ENCODE measurements around the gene THSD4. TPM values are rescaled to one million over a fixed set of nuclear protein-coding genes. Genes with fewer than 3 reads are reported as not detected.

Gene THSD4
- polyA plus RNA-seq, 1 experiment: 18.8 TPM

- Histone ChIP-seq H3K36me3 (ENCODE audit: control insufficient read depth, insufficient read depth, low read length) (no peaks in the 10 kb centered on the region), H3K4me3 (ENCODE audit: low read depth, low read length) (no peak overlapping the region)
These were observed 234.1 kb downstream of the THSD4 start for GRCh38 chr15:71349336-71349735.

DNA sequence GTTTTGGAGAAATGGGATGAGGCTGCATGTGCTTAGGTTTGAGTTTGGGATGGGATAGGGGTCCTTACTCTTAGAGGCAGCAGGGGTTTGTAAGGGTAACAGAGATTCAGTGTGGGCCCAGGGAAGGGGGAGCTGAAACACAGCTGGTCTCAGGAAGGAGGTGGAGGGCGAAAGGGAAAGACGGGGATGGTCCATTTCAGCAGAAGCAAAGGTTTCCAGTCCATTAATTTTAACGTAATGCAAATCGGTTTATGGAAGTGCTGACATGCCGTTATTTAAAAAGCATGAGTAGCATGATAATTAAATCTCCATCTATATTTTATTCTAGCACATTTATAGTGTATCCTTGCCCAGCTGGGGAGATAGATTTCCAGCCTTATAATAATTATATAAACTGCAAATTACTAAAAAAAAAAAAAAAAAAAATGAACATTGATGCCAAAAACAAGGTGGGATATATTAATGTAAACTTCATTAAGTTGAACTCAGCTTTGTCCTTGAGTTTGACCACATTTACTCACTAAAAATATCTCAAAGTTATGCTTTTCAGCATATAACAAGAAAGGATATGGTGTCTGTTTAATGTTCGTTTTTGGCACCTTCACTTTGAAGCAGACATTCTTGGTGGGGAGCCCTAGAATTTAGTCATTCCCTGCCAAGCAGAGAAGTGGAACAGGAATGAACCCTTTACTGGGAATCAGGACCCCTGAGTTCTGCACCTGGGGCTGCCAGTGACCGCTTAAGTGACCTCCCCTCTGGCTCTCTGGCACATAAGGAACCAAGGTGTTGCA is 234.7 kb downstream of the THSD4 start:
- TF ChIP-seq, protein P1, sequence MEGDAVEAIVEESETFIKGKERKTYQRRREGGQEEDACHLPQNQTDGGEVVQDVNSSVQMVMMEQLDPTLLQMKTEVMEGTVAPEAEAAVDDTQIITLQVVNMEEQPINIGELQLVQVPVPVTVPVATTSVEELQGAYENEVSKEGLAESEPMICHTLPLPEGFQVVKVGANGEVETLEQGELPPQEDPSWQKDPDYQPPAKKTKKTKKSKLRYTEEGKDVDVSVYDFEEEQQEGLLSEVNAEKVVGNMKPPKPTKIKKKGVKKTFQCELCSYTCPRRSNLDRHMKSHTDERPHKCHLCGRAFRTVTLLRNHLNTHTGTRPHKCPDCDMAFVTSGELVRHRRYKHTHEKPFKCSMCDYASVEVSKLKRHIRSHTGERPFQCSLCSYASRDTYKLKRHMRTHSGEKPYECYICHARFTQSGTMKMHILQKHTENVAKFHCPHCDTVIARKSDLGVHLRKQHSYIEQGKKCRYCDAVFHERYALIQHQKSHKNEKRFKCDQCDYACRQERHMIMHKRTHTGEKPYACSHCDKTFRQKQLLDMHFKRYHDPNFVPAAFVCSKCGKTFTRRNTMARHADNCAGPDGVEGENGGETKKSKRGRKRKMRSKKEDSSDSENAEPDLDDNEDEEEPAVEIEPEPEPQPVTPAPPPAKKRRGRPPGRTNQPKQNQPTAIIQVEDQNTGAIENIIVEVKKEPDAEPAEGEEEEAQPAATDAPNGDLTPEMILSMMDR (IDR thresholded peaks at IDR 0.05; ENCODE audit: insufficient read depth, low read depth, low read length): no peak
- ChIA-PET CTCF (interaction anchor here (0.8 kb wide), 1 partner anchor 9 kb away, joined by 3 read pairs; no protein-coding TSS in a partner anchor), POLR2A (no interaction called here)
- H3K36me3 ChIP-seq (ENCODE audit: control insufficient read depth, insufficient read depth, low read length): no peaks in the 10 kb centered on the region
- no peak for DNase-seq (ENCODE audit: low read depth)
- no peak overlapping the region for H3K4me3 ChIP-seq (ENCODE audit: low read depth, low read length)
- no peaks in the 10 kb centered on the region for H3K27me3 ChIP-seq (ENCODE audit: control insufficient read depth, insufficient read depth, low read length)

More at GRCh38 chr15:71349336-71349735, 234.1 kb downstream of the THSD4 start:
- CTCF ChIA-PET: no interaction called here
- TF ChIP-seq, protein P1 (IDR thresholded peaks at IDR 0.05; ENCODE audit: insufficient read depth, low read depth, low read length): no peak
- no peak for DNase-seq (ENCODE audit: low read depth)
- POLR2A ChIA-PET: no interaction called here
- no peaks in the 10 kb centered on the region for H3K27me3 ChIP-seq (ENCODE audit: control insufficient read depth, insufficient read depth, low read length)

DNA sequence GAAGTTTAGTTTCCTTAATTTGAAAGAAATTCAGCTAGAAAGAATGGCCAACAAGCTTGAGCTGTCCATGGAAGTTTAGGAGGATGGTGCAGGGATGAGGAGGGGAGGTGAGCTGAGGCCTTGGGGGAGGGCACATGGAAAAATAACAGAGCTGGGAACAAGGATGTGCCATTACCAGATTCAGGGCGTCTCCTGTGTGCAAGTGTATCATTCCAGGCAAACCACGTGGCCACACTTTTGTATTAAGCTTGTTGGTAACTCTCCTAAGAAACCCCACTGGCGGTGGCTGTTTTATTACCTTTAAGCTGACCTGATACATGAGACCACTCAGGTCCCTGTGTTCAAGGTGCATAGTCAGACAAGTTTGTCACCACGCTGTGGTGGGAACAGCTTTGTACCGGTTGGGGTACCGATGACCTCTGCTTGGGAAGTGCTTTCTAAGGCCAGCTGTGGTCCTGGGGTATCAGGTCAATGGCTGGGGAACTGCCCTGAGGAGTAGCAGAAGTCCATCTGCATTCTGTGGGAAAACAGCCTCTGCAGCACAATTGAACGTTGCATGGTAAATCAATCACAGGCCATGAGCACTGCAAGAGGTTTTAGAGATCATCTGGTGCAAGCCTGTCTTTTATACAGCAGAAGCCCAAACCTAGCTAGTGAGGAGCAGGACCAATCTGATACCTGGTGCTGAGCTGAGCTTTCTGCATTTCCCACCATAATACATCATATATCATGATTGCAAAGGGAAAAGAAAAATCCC is 235.5 kb downstream of the THSD4 start:
- ChIA-PET CTCF (interaction anchor here (0.8 kb wide), 1 partner anchor 8 kb away, joined by 3 read pairs; no protein-coding TSS in a partner anchor), POLR2A (no interaction called here)
- no peak overlapping the region for H3K4me3 ChIP-seq (ENCODE audit: low read depth, low read length)
- H3K27me3 ChIP-seq (ENCODE audit: control insufficient read depth, insufficient read depth, low read length): no peaks in the 10 kb centered on the region
- H3K36me3 ChIP-seq (ENCODE audit: control insufficient read depth, insufficient read depth, low read length): peaks cover 1% of the 10 kb centered on the region
- TF ChIP-seq, protein P1 (IDR thresholded peaks at IDR 0.05; ENCODE audit: insufficient read depth, low read depth, low read length): no peak
- no peak for DNase-seq (ENCODE audit: low read depth)

DNA sequence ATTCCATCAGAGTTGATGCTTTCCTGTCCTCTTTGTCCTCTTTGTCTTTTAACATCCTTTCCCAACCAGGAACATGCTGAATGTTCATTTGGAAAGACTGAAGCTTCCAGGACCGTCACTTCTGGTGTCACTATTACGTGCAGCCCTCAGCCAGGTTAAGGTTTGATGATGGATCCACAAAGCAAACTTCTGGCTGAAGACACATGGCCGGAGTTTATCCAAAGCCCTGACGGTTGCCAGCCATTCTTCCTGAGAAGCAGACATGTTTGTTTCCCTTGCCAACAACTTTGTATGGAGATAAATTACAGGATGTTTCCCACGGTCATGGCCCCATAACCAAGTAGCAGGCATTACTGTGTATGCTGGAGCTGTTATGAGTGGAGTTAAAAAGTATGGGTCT is 236.9 kb downstream of the THSD4 start:
- ChIA-PET CTCF (no interaction called here), POLR2A (no interaction called here)
- Histone ChIP-seq H3K36me3 (ENCODE audit: control insufficient read depth, insufficient read depth, low read length) (peaks cover 1% of the 10 kb centered on the region), H3K27me3 (ENCODE audit: control insufficient read depth, insufficient read depth, low read length) (no peaks in the 10 kb centered on the region), H3K4me3 (ENCODE audit: low read depth, low read length) (no peak overlapping the region)
- TF ChIP-seq, protein P1 (IDR thresholded peaks at IDR 0.05; ENCODE audit: insufficient read depth, low read depth, low read length): no peak
- DNase-seq (ENCODE audit: low read depth): no peak

DNA sequence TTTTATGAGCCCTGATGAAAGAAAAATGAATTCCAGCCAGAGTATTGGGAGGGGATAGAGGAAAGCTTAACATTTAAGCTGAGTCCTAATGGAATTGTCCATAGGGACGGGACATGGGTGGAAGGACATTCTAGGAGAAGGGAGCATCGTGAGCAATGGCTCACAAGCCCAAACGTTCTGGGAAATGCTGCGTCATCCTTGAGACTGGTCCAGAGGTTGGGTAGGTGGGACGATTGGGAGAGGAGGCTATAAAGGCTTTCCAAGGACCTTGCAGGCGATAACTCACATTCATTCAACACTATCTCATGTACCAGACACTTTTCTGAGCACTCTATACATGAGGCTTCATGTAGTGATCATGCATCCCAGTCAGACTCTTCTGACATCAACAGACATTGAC is 237.5 kb downstream of the THSD4 start:
- ChIA-PET CTCF (interaction anchor here (0.8 kb wide), 1 partner anchor 9 kb away, joined by 4 read pairs; no protein-coding TSS in a partner anchor), POLR2A (no interaction called here)
- TF ChIP-seq, protein P1 (IDR thresholded peaks at IDR 0.05; ENCODE audit: insufficient read depth, low read depth, low read length): no peak
- no peaks in the 10 kb centered on the region for H3K27me3 ChIP-seq (ENCODE audit: control insufficient read depth, insufficient read depth, low read length)
- H3K36me3 ChIP-seq (ENCODE audit: control insufficient read depth, insufficient read depth, low read length): peaks cover 4% of the 10 kb centered on the region
- no peak overlapping the region for H3K4me3 ChIP-seq (ENCODE audit: low read depth, low read length)
- no peak for DNase-seq (ENCODE audit: low read depth)

Data from BJ (cell line).